Nucleus accumbens (tissue), 56 donors: ENCODE data around the gene SPATS2.

Experiments used
- DNase-seq, 56 donors: peaks; one replicate each; lab custom pipeline; 2025; lab: John Stamatoyannopoulos, UW

SPATS2 gene

GRCh38 chr12:49536526-49537071, 169.3 kb downstream of the SPATS2 start:
- DNase-seq = no peak

GRCh38 chr12:49537231-49537751, 170.0 kb downstream of the SPATS2 start:
- peak in 2 of 56 donors; percentile 57 to 59 for DNase-seq

- peak in 11 of 56 donors; percentile 26 to 60 (median 42) for DNase-seq
Measured at GRCh38 chr12:49537752-49538509, 170.7 kb downstream of the SPATS2 start.

DNA sequence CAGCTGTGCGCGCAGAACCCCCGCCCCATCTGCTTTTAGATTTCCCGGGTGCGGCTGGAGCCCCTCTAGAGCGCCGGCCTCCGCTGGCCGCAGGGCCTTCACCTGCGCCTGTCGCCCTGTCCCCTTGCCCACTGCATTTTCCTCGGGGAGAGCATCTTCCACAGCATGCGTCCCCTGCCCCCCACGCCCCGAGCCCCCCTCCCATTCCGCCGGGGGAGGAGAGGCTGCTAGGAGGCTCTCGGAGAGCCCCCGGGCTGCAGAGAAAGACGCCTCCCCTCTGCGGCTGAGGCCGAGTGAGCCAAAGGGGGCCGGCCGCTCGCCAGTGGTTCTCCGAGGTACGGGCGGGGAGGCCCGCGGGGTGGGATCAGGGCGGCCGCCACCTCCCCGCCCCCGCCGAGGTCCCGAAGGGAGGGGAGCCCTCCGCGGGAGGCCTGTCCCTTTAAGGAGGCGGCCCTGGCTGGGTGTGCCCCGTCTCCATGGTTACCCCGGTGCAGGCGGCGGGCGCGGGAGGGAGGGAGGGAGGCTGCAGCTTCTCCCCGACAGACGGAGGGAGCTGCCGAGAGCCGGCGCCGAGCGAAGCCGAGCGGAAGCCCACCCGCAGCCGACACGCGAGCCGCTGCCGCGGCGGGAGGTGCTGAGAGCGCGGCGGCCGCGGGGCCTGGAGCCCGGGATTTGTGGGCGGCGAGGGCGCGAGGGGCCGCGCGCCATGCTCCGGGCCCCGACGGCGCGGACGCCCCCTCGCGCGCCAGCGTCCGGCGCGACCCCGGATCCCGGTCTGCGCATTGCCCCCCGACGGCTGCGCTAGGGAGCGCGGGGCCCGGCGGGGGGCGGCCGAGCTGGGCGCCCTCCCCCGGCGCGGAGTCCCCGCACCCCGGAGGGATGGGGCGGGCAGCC, 171.5 kb downstream of the SPATS2 start, which contains the start of gene KCNH3:
Gene KCNH3, plus strand, starts transcription at position 521 of the 894 bp plus-strand sequence. CDS start 387 bp downstream, outside the sequence.
- DNase-seq = peak in 50 of 56 donors; percentile 17 to 91 (median 66)

DNA sequence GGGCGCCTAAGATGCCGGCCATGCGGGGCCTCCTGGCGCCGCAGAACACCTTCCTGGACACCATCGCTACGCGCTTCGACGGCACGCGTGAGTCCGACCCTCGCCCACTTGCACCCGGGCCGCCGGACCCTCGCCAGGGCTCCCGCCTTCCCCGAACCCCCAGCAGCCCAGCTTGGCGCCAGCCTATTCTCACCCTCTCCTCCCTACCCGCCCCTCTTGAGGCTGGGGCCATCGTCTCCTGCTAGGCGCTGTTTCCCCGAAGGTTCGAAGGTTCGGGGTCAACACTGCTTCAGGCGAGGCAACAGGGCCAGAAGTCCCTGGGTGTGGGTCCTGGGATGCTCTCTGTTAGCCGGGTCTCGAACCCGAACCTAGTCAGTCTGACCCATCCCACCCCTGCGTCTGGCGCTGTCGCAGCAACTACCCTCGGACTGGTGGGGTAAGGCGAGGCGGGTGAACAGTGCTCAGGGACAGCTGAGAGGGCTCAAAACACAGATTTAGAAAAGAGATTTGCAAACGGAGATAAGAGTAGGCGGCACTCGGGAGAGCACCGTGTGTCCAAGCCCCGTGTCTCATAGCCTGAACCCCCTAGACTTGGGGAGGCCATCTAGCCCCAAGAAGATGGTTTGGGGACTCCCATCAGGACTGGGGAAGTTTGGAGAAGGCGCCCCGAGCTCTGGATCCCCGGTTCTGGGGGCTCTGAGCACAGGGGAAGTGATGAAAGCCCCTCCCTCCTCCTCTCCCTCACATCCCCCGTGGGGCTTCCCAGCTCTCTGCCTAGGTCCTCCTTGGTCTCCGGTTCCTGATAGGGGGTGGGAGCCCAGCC, 172.4 kb downstream of the SPATS2 start:
- DNase-seq = no peak

DNA sequence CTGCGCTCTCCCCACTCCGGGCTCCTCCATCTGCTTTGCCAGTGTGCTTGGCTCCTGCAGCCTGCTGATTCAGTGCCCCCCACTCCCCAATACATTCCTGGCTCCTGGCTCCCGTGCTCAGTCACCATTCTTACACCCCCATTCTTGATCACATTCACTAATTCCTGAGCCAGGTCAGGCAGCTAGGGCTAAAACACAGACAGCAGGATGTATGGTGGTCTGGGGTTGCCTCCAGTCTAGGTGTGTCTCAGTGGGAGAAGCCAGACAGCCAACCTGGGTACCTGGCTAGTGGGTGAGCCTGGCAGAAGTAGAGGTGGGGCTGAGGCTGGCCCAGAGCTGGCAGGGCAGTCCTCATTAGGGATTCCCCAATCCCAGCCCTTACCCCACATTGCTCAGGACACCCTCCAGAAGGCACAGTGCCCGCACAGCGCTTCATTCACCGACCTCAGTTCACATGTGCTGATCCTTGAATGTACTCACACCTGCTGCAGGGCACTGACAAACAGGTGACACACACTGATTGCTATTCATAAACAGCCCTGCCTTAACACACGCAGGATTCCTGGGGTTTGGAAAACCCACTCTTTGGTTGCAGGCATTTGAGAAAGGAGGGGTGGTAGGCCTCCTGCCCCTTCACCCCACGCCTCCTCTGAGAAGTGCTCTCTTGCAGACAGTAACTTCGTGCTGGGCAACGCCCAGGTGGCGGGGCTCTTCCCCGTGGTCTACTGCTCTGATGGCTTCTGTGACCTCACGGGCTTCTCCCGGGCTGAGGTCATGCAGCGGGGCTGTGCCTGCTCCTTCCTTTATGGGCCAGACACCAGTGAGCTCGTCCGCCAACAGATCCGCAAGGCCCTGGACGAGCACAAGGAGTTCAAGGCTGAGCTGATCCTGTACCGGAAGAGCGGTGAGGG, 173.2 kb downstream of the SPATS2 start:
- DNase-seq = no peak

GRCh38 chr12:49541140-49541861, 174.0 kb downstream of the SPATS2 start:
- no peak for DNase-seq

DNA sequence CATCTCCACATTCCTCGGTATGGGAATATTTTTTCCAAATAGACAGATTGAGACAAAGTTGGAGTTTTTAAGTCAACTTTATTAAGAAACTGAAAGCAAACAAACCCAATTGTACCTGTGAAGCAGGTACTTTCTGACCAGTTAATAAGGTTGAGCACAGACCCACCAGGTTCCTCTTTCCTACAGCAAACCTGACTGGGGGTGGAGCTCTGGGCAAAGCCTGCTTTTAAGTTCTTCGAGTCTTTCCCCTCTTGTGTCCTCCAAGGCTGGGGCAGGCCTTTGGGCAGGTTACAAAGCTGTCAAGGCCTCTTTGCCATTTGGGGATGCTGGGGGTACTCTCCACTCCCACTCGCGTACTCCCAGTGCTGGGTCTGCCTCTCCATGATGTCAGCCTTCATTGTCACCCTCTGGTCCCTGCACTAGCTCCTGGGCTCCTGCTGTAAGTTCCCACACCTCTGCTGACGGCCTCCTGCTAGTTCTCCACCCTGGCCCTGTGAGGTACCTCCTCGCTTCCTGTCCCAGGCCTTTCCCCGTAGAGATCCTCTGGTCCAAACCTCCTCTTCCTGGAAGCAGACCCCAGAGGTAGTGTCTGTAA, 174.7 kb downstream of the SPATS2 start:
- DNase-seq = no peak

DNA sequence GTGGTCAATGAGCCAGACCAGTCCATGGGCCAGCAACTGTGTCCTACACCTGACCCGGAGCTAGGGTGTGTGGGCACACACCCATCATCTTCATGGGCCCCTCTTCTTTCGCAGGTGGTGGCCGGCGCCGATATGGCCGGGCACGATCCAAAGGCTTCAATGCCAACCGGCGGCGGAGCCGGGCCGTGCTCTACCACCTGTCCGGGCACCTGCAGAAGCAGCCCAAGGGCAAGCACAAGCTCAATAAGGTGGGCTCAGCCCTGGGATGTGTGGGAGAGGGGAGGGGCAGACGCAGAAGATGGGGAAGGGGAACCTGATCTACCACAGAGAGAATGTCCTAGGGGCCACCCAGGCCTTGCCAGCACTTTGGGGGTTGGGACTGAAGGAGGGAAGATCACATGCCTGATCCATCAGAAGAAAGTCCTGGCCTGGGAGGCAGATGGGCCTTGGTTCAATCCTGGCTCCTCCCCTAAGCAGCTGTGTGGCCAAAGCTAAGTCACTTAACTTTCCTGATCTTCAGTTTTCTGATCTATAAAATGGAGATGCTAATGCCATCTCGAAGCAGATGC, 175.4 kb downstream of the SPATS2 start:
- DNase-seq = no peak

DNA sequence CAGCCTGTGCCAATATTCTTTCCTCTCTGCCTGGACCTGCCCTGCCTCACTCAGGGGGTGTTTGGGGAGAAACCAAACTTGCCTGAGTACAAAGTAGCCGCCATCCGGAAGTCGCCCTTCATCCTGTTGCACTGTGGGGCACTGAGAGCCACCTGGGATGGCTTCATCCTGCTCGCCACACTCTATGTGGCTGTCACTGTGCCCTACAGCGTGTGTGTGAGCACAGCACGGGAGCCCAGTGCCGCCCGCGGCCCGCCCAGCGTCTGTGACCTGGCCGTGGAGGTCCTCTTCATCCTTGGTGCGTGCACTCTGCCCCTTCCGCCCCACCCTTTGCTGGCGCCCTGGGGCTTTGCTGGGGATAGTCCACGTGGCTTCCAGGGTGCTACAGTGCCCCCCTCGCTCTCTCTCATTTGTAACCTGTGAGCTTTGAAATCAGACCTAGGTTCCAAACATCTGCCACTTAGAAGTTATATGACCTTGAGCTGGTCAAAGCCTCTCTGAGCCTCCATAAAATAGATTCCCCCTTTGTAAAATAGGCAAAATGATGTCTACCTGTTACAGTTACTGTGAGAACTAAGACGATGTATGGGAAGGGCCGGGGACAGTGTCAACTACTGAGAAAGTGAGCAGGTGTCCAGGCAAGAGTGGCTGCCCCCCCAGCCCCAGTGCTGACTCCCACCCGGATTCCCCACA, 176.1 kb downstream of the SPATS2 start:
- DNase-seq = no peak

GRCh38 chr12:49543914-49544815, 176.9 kb downstream of the SPATS2 start:
- peak in 2 of 56 donors; percentile 20 to 33 for DNase-seq

DNA sequence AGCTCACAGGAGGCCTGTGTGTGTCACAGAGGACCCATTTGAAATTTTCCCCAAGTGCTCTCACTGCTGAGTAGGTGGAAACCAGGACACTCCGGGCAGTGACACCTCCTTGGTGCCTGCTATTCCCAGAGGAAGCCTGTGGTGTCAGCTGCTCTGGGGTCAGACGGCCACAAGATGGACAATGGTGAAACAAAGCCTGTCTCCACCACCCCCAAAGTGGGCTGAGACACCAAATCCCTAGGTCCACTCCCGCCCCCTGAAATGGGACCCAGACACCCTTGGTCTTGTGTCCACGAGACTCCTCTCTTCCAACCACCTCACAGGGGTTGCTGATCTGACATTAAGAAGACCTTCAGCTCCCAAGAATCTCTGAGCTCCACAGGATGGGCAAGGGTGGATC, 178.6 kb downstream of the SPATS2 start:
- DNase-seq = no peak

DNA sequence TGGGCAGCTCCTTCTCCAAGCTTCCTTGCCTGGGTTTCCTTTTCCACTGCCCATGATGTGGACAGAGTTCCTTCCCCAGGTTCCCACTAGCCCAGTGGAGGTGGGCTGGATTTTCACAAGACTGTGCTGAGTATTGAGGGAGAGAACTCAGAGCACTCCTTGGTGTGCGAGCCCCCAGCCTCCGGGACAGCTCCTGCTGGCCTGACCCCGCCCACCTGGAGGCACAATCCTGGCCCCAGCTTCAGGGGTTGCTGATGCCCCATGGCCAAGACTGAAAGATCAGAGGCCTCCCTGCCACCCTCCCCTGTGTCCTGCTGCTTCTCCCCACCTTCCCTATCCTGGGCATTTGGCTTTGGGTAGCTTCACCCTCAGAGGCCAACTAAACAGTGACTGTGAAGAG, 179.2 kb downstream of the SPATS2 start:
- DNase-seq = no peak

DNA sequence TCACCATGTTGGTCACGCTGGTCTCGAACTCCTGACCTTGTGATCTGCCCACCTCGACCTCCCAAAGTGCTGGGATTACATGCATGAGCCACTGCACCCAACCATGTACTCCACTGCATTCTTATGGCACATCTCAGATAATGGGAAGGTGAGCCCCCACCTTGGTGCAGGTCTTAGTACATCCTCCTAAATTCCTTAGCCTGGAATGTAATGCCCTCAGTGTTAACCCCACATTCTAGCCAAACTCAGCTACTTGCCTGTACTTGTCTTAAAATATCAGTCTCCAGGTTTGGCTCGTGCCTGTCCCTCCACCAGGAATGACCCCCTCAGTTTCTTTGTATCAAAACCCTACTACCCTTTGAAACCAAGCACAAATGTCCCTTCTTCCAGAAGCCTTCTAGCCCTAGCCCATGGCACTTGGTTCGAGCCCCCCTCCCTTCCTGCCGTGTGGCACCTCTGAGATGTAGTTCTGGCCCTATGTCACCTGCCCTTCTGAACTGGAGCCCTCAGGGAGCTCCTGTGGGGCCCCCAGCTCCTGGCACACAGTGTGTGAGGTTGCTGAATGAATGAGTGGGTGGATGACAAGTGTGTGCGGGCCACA, 179.9 kb downstream of the SPATS2 start:
- DNase-seq = no peak

DNA sequence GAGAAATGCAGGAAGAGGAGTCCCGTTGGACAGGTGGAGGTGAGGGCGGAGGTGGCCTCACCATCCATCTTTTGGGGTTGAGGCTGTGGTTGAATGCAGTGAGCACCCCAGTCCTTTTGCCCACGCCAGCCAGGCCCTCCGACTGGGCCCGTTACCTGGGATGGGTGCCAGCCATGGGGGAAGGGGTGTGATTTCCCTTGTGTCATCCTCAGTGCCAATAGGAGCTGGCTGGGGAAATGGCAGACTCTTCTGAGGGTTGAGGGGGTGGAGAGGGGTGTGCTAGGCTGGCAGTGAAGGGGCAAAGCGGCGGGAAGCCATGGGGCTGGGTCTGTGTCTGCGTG, 181.2 kb downstream of the SPATS2 start:
- DNase-seq = peak in 1 of 56 donors; percentile 17
